CD14-positive monocyte (primary cell): ENCODE results near the gene PLEKHM3. TPM values are rescaled to one million over a fixed set of nuclear protein-coding genes. Genes with fewer than 3 reads are reported as not detected.

Experiments
- DNase-seq, 3 donors: peaks; one replicate each; pipeline ENCODE4 v3.0.0-alpha.2; 2011 to 2022
- H2AFZ ChIP-seq: 2 replicates; pipeline ENCODE4 v1.6.0; 2012; ENCODE audit warnings: mild to moderate bottlenecking, low read depth, low read length, inconsistent platforms; ENCODE audit not compliant: insufficient read depth, poor library complexity, severe bottlenecking
- H3K27ac ChIP-seq, 2 donors: 1 replicate in 1 of 2; 2 replicates in 1 of 2; pipeline ENCODE4 v1.5.1; 2012 to 2013; ENCODE audit warnings: low read length in 2 of 2, control low read depth in 1 of 2, inconsistent platforms in 1 of 2, low read depth in 1 of 2, mild to moderate bottlenecking in 1 of 2
- H3K27me3 ChIP-seq, 2 donors: one replicate each; pipeline versions ENCODE4 v1.6.0 to v1.6.1; 2011 to 2013; ENCODE audit warnings: low read length in 2 of 2; ENCODE audit not compliant: control insufficient read depth in 2 of 2, insufficient read depth in 2 of 2
- H3K36me3 ChIP-seq, 2 donors: replicated peaks in 1 of 2; 1 replicate in 1 of 2; 2 replicates in 1 of 2; pipeline versions ENCODE4 v1.5.1 to v1.6.1; 2012 to 2013; ENCODE audit warnings: low read length in 2 of 2, control low read depth in 1 of 2, inconsistent platforms in 1 of 2, mild to moderate bottlenecking in 1 of 2; ENCODE audit not compliant: insufficient read depth in 2 of 2, control insufficient read depth in 1 of 2
- H3K4me1 ChIP-seq, 2 donors: 1 replicate in 1 of 2; 2 replicates in 1 of 2; pipeline versions ENCODE4 v1.5.1 to v1.6.1; 2012 to 2013; ENCODE audit warnings: low read length in 2 of 2, control low read depth in 1 of 2, inconsistent platforms in 1 of 2, mild to moderate bottlenecking in 1 of 2, moderate library complexity in 1 of 2; ENCODE audit not compliant: insufficient read depth in 2 of 2, control insufficient read depth in 1 of 2
- H3K4me2 ChIP-seq: replicated peaks from 2 replicates; pipeline ENCODE3; 2012; ENCODE audit warnings: low read length, moderate library complexity, mild to moderate bottlenecking; ENCODE audit not compliant: poor library complexity, severe bottlenecking; ENCODE audit errors: extremely low read depth
- H3K4me3 ChIP-seq, 3 experiments: fragments of 200-600 bp in 1 of 3; sonication (generic) in 1 of 3; replicated peaks in 1 of 3; 1 replicate in 2 of 3; 2 replicates in 1 of 3; pipeline ENCODE4 v1.5.1; 2011 to 2013; ENCODE audit warnings: low read length in 3 of 3, mild to moderate bottlenecking in 3 of 3, control low read depth in 2 of 3, low read depth in 2 of 3, inconsistent platforms in 1 of 3, moderate library complexity in 1 of 3
- H3K79me2 ChIP-seq: 2 replicates; pipeline ENCODE4 v1.6.0; 2012; ENCODE audit warnings: mild to moderate bottlenecking, control low read depth, inconsistent platforms, low read length, moderate library complexity; ENCODE audit not compliant: insufficient read depth
- H3K9ac ChIP-seq: 2 replicates; pipeline ENCODE4 v1.6.0; 2017; ENCODE audit warnings: low read length, mild to moderate bottlenecking; ENCODE audit not compliant: insufficient read depth, poor library complexity, severe bottlenecking
- H3K9me3 ChIP-seq, 2 donors: replicated peaks in 1 of 2; 1 replicate in 1 of 2; 2 replicates in 1 of 2; pipeline versions ENCODE4 v1.5.1 to v1.6.1; 2012 to 2013; ENCODE audit warnings: low read length in 2 of 2, control low read depth in 1 of 2; ENCODE audit not compliant: control insufficient read depth in 1 of 2, insufficient read depth in 1 of 2
- H4K20me1 ChIP-seq: 2 replicates; pipeline ENCODE4 v1.6.0; 2012; ENCODE audit warnings: mild to moderate bottlenecking, low read length, control low read depth, moderate library complexity; ENCODE audit not compliant: insufficient read depth
- H3K27ac Mint-ChIP-seq, 7 donors: one replicate each; pipeline ENCODE4 v1.8.0; 2020; ENCODE audit warnings: mild to moderate bottlenecking in 7 of 7, mixed read lengths in 7 of 7, moderate library complexity in 6 of 7, inconsistent platforms in 2 of 7
- H3K27me3 Mint-ChIP-seq, 3 donors: one replicate each; pipeline ENCODE4 v1.8.0; 2021 to 2022; ENCODE audit warnings: low read depth in 3 of 3, mild to moderate bottlenecking in 3 of 3, mixed read lengths in 3 of 3, moderate library complexity in 3 of 3, inconsistent platforms in 1 of 3
- H3K36me3 Mint-ChIP-seq, 2 donors: one replicate each; pipeline ENCODE4 v1.8.0; 2020; ENCODE audit warnings: mixed read lengths in 2 of 2, inconsistent platforms in 1 of 2, mild to moderate bottlenecking in 1 of 2
- H3K4me1 Mint-ChIP-seq: one replicate; pipeline ENCODE4 v1.8.0; 2020; ENCODE audit warnings: mild to moderate bottlenecking, mixed read lengths
- H3K4me3 Mint-ChIP-seq, 2 donors: one replicate each; pipeline ENCODE4 v1.8.0; 2020; ENCODE audit warnings: mild to moderate bottlenecking in 2 of 2, mixed read lengths in 2 of 2, moderate library complexity in 1 of 2
- H3K9me3 Mint-ChIP-seq, 7 donors: one replicate each; pipeline ENCODE4 v1.8.0; 2020 to 2022; ENCODE audit warnings: mixed read lengths in 7 of 7, mild to moderate bottlenecking in 6 of 7, moderate library complexity in 6 of 7, inconsistent platforms in 2 of 7
- CTCF ChIP-seq: fragments of 200-600 bp; IDR thresholded peaks from one replicate; pipeline ENCODE4 v1.8.0; 2022; ENCODE audit warnings: antibody characterized with exemption, mild to moderate bottlenecking
- WGBS: methylation state at CpG from one replicate; pipeline ENCODE4 v1.1.5; 2013; ENCODE audit warnings: missing lambda C conversion rate; ENCODE audit not compliant: insufficient coverage; 5-methylcytosine and 5-hydroxymethylcytosine counted together
- intact Hi-C, 2 donors: fragments of 100-400 bp; cut with micrococcal nuclease; formaldehyde crosslinking; loops; one replicate each; pipeline versions ENCODE4 v1.15.0 to v1.15.1; 2023
- polyA plus RNA-seq, 3 donors: library from polyadenylated mRNA; depleted of rRNA in 1 of 3; unstranded in 2 of 3; stranded (reverse) in 1 of 3; fragments of 300-500 nt in 2 of 3; fragments of >200 nt in 1 of 3; fragmentation: Illumina TruSeq in 2 of 3; gene quantifications; 1 replicate in 2 of 3; 2 replicates in 1 of 3; pipeline ENCODE4 v1.2.3, GENCODE V29; 2012 to 2021

PLEKHM3 gene
- polyA plus RNA-seq, 3 donors = 3.0 to 8.0 (median 3.0) TPM

GRCh38 chr2:207787800-207788199 lies 237.5 kb downstream of the PLEKHM3 start:
- no peak overlapping the region for H3K4me3 ChIP-seq
- H3K9me3 ChIP-seq = no peaks in the 10 kb centered on the region
- no peak overlapping the region for H3K9ac ChIP-seq
- Mint-ChIP-seq H3K4me3 (no peak overlapping the region), H3K36me3 (no peaks in the 10 kb centered on the region), H3K27me3 (peaks cover 0 to 5% (median 0%) of the 10 kb centered on the region in 3 donors), H3K4me1 (peaks cover 52% of the 10 kb centered on the region), H3K9me3 (no peaks in the 10 kb centered on the region), H3K27ac (peak overlapping the region in 2 of 7 donors; percentile 30 to 64)
- no peaks in the 10 kb centered on the region for H4K20me1 ChIP-seq
- no peaks in the 10 kb centered on the region for H3K79me2 ChIP-seq
- whole genome bisulfite sequencing = 100% methylated on average over 2 of the region's 4 CpGs
- peak overlapping the region; percentile 48 for H2AFZ ChIP-seq
- H3K4me1 ChIP-seq = peaks cover 46 to 51% of the 10 kb centered on the region in 2 donors
- H3K27me3 ChIP-seq = no peaks in the 10 kb centered on the region
- DNase-seq = no peak
- no peak for TF ChIP-seq CTCF
- no peak overlapping the region for H3K4me2 ChIP-seq
- intact Hi-C loops = no loop called here
- H3K36me3 ChIP-seq = no peaks in the 10 kb centered on the region
- H3K27ac ChIP-seq = no peak overlapping the region

DNA sequence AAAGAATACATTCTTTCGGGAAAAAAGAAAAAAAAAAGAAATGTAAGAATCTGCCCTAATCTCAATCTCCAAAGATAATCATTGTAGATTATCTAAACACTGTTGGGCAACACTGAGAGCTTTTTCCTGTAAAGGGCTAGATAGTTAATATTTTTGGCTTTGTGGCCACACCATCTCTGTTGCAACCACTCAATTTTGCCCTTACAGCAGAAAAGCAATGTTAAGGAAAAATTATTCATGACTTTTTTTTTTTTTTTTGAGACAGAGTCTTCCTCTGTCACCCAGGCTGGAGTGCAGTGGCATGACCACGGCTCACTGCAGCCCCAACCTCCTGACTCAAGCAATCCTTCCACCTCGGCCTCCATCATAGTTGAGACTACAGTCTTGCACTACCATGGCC lies 238.3 kb downstream of the PLEKHM3 start:
- Histone ChIP-seq H3K36me3 (no peaks in the 10 kb centered on the region), H3K79me2 (no peaks in the 10 kb centered on the region), H3K9ac (no peak overlapping the region), H3K4me3 (peak overlapping the region in 1 of 3 experiments; percentile 33), H4K20me1 (no peaks in the 10 kb centered on the region), H3K9me3 (no peaks in the 10 kb centered on the region), H3K4me1 (peaks cover 40 to 44% of the 10 kb centered on the region in 2 donors), H3K4me2 (peak overlapping the region; percentile 39), H2AFZ (peak overlapping the region; percentile 48), H3K27ac (peak overlapping the region; percentile 9 to 56), H3K27me3 (no peaks in the 10 kb centered on the region)
- Mint-ChIP-seq H3K27ac (peak overlapping the region in 6 of 7 donors; percentile 30 to 73 (median 46)), H3K27me3 (peaks cover 0 to 2% (median 0%) of the 10 kb centered on the region in 3 donors), H3K36me3 (no peaks in the 10 kb centered on the region), H3K4me3 (peak overlapping the region in 1 of 2 donors; percentile 24), H3K9me3 (no peaks in the 10 kb centered on the region), H3K4me1 (peaks cover 47% of the 10 kb centered on the region)
- no CpG with 5 or more reads among the region's 3 CpGs for WGBS
- intact Hi-C loops = no loop called here
- no peak for TF ChIP-seq CTCF
- DNase-seq = no peak
